GM12878 (cell line): ENCODE results near the gene RHOB. TPM values are rescaled to one million over a fixed set of nuclear protein-coding genes. Genes with fewer than 3 reads are reported as not detected.

ENCODE experiments used
- ATAC-seq: fragments of 200-7000 bp; cut with Tn5 transposase; 3 replicates; pipeline ENCODE4 v1.9.1; 2020; ENCODE audit warnings: mild to moderate bottlenecking, moderate library complexity
- BruUV-seq: library from RNA; stranded (reverse); fragments of 400-500 nt; replicated peaks from 2 replicates; lab custom pipeline; 2021; lab: Mats Ljungman, UMichigan
- CTCF ChIA-PET: fragments of 300-600 bp; sonication (Branson Sonifier 250); formaldehyde crosslinking; extraction: SDS; loops from one replicate; lab custom pipeline; 2021; ENCODE audit warnings: inconsistent platforms; lab: Yijun Ruan, JAX
- POLR2A ChIA-PET: fragments of 350-600 bp; formaldehyde crosslinking; extraction: SDS; loops from one replicate; lab custom pipeline; 2021; ENCODE audit warnings: inconsistent platforms; lab: Charles Lee
- RAD21 ChIA-PET: fragments of 300-600 bp; sonication (Branson Sonifier 250); formaldehyde crosslinking; loops from one replicate; lab custom pipeline; 2023; ENCODE audit warnings: antibody characterized with exemption; ENCODE audit not compliant: unreplicated experiment; lab: Charles Lee
- SMC1A ChIA-PET: fragments of 300-600 bp; sonication (Branson Sonifier 250); formaldehyde crosslinking; loops from one replicate; lab custom pipeline; 2023; ENCODE audit not compliant: unreplicated experiment, uncharacterized antibody; lab: Charles Lee
- DNase-seq: peaks from one replicate; pipeline ENCODE4 v3.0.0-alpha.2; 2011; ENCODE audit warnings: low read depth, low spot score
- FAIRE-seq: peaks from 3 replicates; lab custom pipeline; 2011; peaks lifted over from hg19 to GRCh38; lab: Jason Lieb, UNC
- H2AFZ ChIP-seq: 2 replicates; pipeline ENCODE4 v1.6.0; 2011; ENCODE audit warnings: low read depth, low read length, control low read depth; ENCODE audit not compliant: control insufficient read depth
- H3K27ac ChIP-seq: 2 replicates; pipeline ENCODE4 v1.5.1; 2011; ENCODE audit warnings: control low read depth; ENCODE audit not compliant: control insufficient read depth, insufficient read depth
- H3K27me3 ChIP-seq, 2 experiments: replicated peaks in 1 of 2; 2 replicates each; pipeline versions ENCODE4 v1.6.0 to v1.6.1; 2011; ENCODE audit warnings: low read length in 1 of 2; ENCODE audit not compliant: control insufficient read depth in 2 of 2, insufficient read depth in 2 of 2
- H3K36me3 ChIP-seq, 2 experiments: 2 replicates each; pipeline ENCODE4 v1.5.1; 2011; ENCODE audit warnings: low read length in 1 of 2; ENCODE audit not compliant: control insufficient read depth in 2 of 2, insufficient read depth in 2 of 2
- H3K4me1 ChIP-seq: 2 replicates; pipeline ENCODE4 v1.6.1; 2011; ENCODE audit warnings: mild to moderate bottlenecking, low read length, moderate library complexity, mixed read lengths; ENCODE audit not compliant: control insufficient read depth, insufficient read depth
- H3K4me2 ChIP-seq: 2 replicates; pipeline ENCODE4 v1.6.0; 2011; ENCODE audit warnings: control low read depth; ENCODE audit not compliant: control insufficient read depth, insufficient read depth
- H3K4me3 ChIP-seq: fragments of 200-600 bp; sonication (generic); 2 replicates; pipeline ENCODE4 v1.5.1; 2016
- H3K79me2 ChIP-seq: 2 replicates; pipeline ENCODE4 v1.6.0; 2011; ENCODE audit warnings: low read length; ENCODE audit not compliant: control insufficient read depth, insufficient read depth
- H3K9ac ChIP-seq: 2 replicates; pipeline ENCODE4 v1.8.0; 2011; ENCODE audit warnings: low read length, control low read depth, mixed read lengths; ENCODE audit not compliant: control insufficient read depth, insufficient read depth
- H3K9me3 ChIP-seq: replicated peaks from 3 replicates; pipeline ENCODE4 v1.5.1; 2011; ENCODE audit warnings: mild to moderate bottlenecking, low read length; ENCODE audit not compliant: control insufficient read depth, insufficient read depth
- H4K20me1 ChIP-seq: 2 replicates; pipeline ENCODE4 v1.6.0; 2011; ENCODE audit not compliant: control insufficient read depth, insufficient read depth
- ATF7 ChIP-seq: fragments of 450-650 bp; IDR thresholded peaks from 2 replicates; pipeline ENCODE4 v1.6.1; 2016; ENCODE audit warnings: low read depth, mild to moderate bottlenecking
- BCL11A ChIP-seq: IDR thresholded peaks from 2 replicates; pipeline ENCODE4 v1.6.1; 2011; ENCODE audit warnings: low read depth, low read length
- BCL3 ChIP-seq: IDR thresholded peaks from 2 replicates; pipeline ENCODE4 v1.6.1; 2011; ENCODE audit warnings: borderline replicate concordance, low read depth, mild to moderate bottlenecking, moderate library complexity, low read length; ENCODE audit not compliant: insufficient read depth, poor library complexity, severe bottlenecking
- NFYA ChIP-seq: IDR thresholded peaks from 2 replicates; pipeline ENCODE4 v1.6.1; 2011; ENCODE audit warnings: low read depth, mild to moderate bottlenecking, low read length, improper control_type of control experiment, borderline replicate concordance
- NR2F1 ChIP-seq: fragments of 450-650 bp; conservative IDR thresholded peaks from 2 replicates; pipeline ENCODE4 v1.6.1; 2017; ENCODE audit warnings: mild to moderate bottlenecking
- PBX3 ChIP-seq: IDR thresholded peaks from 2 replicates; pipeline ENCODE4 v1.6.1; 2011; ENCODE audit warnings: mild to moderate bottlenecking, low read depth, low read length, moderate library complexity; ENCODE audit not compliant: insufficient replicate concordance
- RAD21 ChIP-seq: IDR thresholded peaks from 2 replicates; pipeline ENCODE4 v1.6.1; 2011; ENCODE audit warnings: mild to moderate bottlenecking, low read depth, low read length, moderate library complexity; ENCODE audit not compliant: insufficient read depth
- RAD51 ChIP-seq: fragments of 450-650 bp; IDR thresholded peaks from 2 replicates; pipeline ENCODE4 v1.6.1; 2016; ENCODE audit warnings: moderate library complexity, mild to moderate bottlenecking, inconsistent platforms
- RELA ChIP-seq: fragments of 450-650 bp; IDR thresholded peaks from 2 replicates; pipeline ENCODE4 v1.8.0; 2014; ENCODE audit warnings: borderline replicate concordance; ENCODE audit not compliant: partially characterized antibody
- ZNF274 ChIP-seq: IDR thresholded peaks from one replicate; pipeline ENCODE4 v1.8.0; 2011; ENCODE audit not compliant: insufficient read length, insufficient read depth
- WGBS: methylation state at CpG from one replicate; pipeline ENCODE4 v1.1.6; 2016; ENCODE audit warnings: low lambda C conversion rate; ENCODE audit not compliant: insufficient replicate concordance, insufficient coverage; ENCODE audit errors: missing lambda C conversion rate; 5-methylcytosine and 5-hydroxymethylcytosine counted together
- in situ Hi-C: fragments of 300-500 bp; cut with MboI; formaldehyde crosslinking; loops from 9 replicates; pipeline ENCODE4 v1.14.3; 2018; ENCODE audit warnings: mixed read lengths
- intact Hi-C: fragments of 100-400 bp; cut with micrococcal nuclease; formaldehyde crosslinking; loops from one replicate; pipeline ENCODE4 v1.14.2; 2022; ENCODE audit not compliant: unreplicated experiment
- polyA plus RNA-seq, 11 experiments: library from polyadenylated mRNA; depleted of rRNA in 4 of 11; unstranded in 6 of 11; stranded (reverse) in 5 of 11; fragments of >200 nt; fragmentation: Nextera tagmentation in 4 of 11; fragmentation: Illumina TruSeq in 1 of 11; extraction: Ambion mirVana in 4 of 11; extraction: Trizol in 1 of 11; gene quantifications; 1 replicate in 1 of 11; 2 replicates in 10 of 11; pipeline versions ENCODE4 v1.2.1 to v1.2.3, GENCODE V29; 2011 to 2016; ENCODE audit warnings: inconsistent platforms in 2 of 11, missing spikeins in 2 of 11, low read depth in 1 of 11
- total RNA-seq, 4 experiments: library from RNA; depleted of rRNA in 3 of 4; stranded (reverse); fragments of >200 nt in 3 of 4; fragmentation: Illumina TruSeq in 1 of 4; extraction: Trizol in 1 of 4; gene quantifications; 2 replicates each; pipeline versions ENCODE4 v1.2.1 to v1.2.3, GENCODE V29; 2013 to 2021
- TF ChIP-seq, protein P1 (sequence below): fragments of 450-650 bp; IDR thresholded peaks from 2 replicates; pipeline ENCODE4 v1.6.1; 2016; ENCODE audit warnings: mild to moderate bottlenecking
- TF ChIP-seq, protein P2 (sequence below): IDR thresholded peaks from 2 replicates; pipeline ENCODE4 v1.6.1; 2012; ENCODE audit warnings: low read depth, low read length, improper control_type of control experiment

The RHOB gene
- total and polyA plus RNA-seq, 10 of the 15 experiments (the other 5 are each of a cell fraction or from before 2014, with no cell fraction given) = 0.03 to 4.5 (median 1.2) TPM

- Histone ChIP-seq H3K27ac (no peak overlapping the region), H2AFZ (no peak overlapping the region), H3K4me1 (no peaks in the 10 kb centered on the region), H3K27me3 (peaks cover 0 to 1% of the 10 kb centered on the region in 2 experiments; a peak in 2 of 4 replicates), H3K4me3 (no peak overlapping the region), H3K9me3 (no peaks in the 10 kb centered on the region), H3K4me2 (no peak overlapping the region), H3K9ac (no peak overlapping the region), H4K20me1 (no peaks in the 10 kb centered on the region), H3K36me3 (no peaks in the 10 kb centered on the region), H3K79me2 (no peaks in the 10 kb centered on the region)
- WGBS = 15% methylated on average over 10 of the region's 10 CpGs
- in situ Hi-C loops = no loop called here
- ATAC-seq (no peak), DNase-seq (no peak), FAIRE-seq (no peak)
- CTCF ChIA-PET = interaction anchor here (0.6 to 4.4 kb wide), 4 partner anchors 7 to 178 kb away, joined by 3 to 12 read pairs (median 4); partner anchors contain the start of gene RHOB
- RAD21 ChIA-PET = interaction anchor here (1.7 kb wide), 1 partner anchor 11 kb away, joined by 5 read pairs; the partner anchor contains the start of gene RHOB
- SMC1A ChIA-PET = interaction anchor here (0.8 to 3.0 kb wide), 3 partner anchors 8 to 177 kb away, joined by 3 to 10 read pairs (median 4); partner anchors contain the start of gene RHOB
- POLR2A ChIA-PET = no interaction called here
- intact Hi-C loops = no loop called here
- BruUV-seq = no TSS peak
- no peak for TF ChIP-seq BCL3
- TF ChIP-seq, protein P1, sequence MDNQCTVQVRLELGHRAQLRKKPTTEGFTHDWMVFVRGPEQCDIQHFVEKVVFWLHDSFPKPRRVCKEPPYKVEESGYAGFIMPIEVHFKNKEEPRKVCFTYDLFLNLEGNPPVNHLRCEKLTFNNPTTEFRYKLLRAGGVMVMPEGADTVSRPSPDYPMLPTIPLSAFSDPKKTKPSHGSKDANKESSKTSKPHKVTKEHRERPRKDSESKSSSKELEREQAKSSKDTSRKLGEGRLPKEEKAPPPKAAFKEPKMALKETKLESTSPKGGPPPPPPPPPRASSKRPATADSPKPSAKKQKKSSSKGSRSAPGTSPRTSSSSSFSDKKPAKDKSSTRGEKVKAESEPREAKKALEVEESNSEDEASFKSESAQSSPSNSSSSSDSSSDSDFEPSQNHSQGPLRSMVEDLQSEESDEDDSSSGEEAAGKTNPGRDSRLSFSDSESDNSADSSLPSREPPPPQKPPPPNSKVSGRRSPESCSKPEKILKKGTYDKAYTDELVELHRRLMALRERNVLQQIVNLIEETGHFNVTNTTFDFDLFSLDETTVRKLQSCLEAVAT = no peak
- TF ChIP-seq NR2F1 = no peak
- TF ChIP-seq ZNF274 = no peak
- TF ChIP-seq NFYA = no peak
- no peak for TF ChIP-seq ATF7
- TF ChIP-seq BCL11A = no peak
- TF ChIP-seq RAD51 = no peak
- TF ChIP-seq, protein P2, sequence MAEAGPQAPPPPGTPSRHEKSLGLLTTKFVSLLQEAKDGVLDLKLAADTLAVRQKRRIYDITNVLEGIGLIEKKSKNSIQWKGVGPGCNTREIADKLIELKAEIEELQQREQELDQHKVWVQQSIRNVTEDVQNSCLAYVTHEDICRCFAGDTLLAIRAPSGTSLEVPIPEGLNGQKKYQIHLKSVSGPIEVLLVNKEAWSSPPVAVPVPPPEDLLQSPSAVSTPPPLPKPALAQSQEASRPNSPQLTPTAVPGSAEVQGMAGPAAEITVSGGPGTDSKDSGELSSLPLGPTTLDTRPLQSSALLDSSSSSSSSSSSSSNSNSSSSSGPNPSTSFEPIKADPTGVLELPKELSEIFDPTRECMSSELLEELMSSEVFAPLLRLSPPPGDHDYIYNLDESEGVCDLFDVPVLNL = no peak
- TF ChIP-seq PBX3 = no peak
- no peak for TF ChIP-seq RAD21
- no peak for TF ChIP-seq RELA
Measured at GRCh38 chr2:20457661-20458630, 11.1 kb downstream of the RHOB start.
